Stimulated activated CD4-positive, alpha-beta T cell treated with anti-CD3 and anti-CD28 coated beads, TNF-alpha, amount 100 ng/mL, for 24 hours (primary cell): ENCODE data around the gene GRHL3.
A peak's percentile ranks its signal among the peaks of the same experiment; 100 is the strongest.

Experiments used
- DNase-seq, 3 experiments: peaks; one replicate each; pipeline ENCODE4 v3.0.0-alpha.2; 2020; ENCODE audit warnings: low read depth in 3 of 3

Gene GRHL3

GRCh38 chr1:24343412-24344089, 24.4 kb downstream of the GRHL3 start:
- no peak for DNase-seq

- no peak for DNase-seq
These were observed 25.1 kb downstream of the GRHL3 start for GRCh38 chr1:24344090-24344742.

- DNase-seq: no peak
These were observed 26.2 kb downstream of the GRHL3 start for GRCh38 chr1:24345334-24345733.

GRCh38 chr1:24347159-24347934, 28.2 kb downstream of the GRHL3 start:
- DNase-seq: no peak

GRCh38 chr1:24348196-24348595, 29.0 kb downstream of the GRHL3 start:
- no peak for DNase-seq

- peak in 2 of 3 experiments; percentile 8 to 14 for DNase-seq
These were observed 30.7 kb downstream of the GRHL3 start for GRCh38 chr1:24349891-24350290.

GRCh38 chr1:24351247-24351646, 32.1 kb downstream of the GRHL3 start:
- DNase-seq: peak in 1 of 3 experiments; percentile 22

GRCh38 chr1:24351918-24352627, 32.9 kb downstream of the GRHL3 start:
- peak; percentile 26 to 69 (median 36) for DNase-seq

GRCh38 chr1:24353292-24353891, 34.2 kb downstream of the GRHL3 start:
- no peak for DNase-seq

GRCh38 chr1:24355466-24355865, 36.3 kb downstream of the GRHL3 start:
- no peak for DNase-seq

GRCh38 chr1:24357038-24357437, 37.9 kb downstream of the GRHL3 start:
- DNase-seq: no peak

GRCh38 chr1:24360681-24361080, 41.5 kb downstream of the GRHL3 start:
- DNase-seq: no peak

GRCh38 chr1:24361811-24362210, 42.7 kb downstream of the GRHL3 start:
- DNase-seq: no peak

- DNase-seq: no peak
These were observed 43.2 kb downstream of the GRHL3 start for GRCh38 chr1:24362396-24362795.

- no peak for DNase-seq
These were observed 43.9 kb downstream of the GRHL3 start for GRCh38 chr1:24362982-24363614.

- DNase-seq: no peak
These were observed 44.8 kb downstream of the GRHL3 start for GRCh38 chr1:24363994-24364393.

GRCh38 chr1:24364605-24364974, 45.4 kb downstream of the GRHL3 start:
- no peak for DNase-seq

GRCh38 chr1:24364975-24365678, 46.0 kb downstream of the GRHL3 start:
- peak in 1 of 3 experiments; percentile 34 for DNase-seq

GRCh38 chr1:24366707-24367106, 47.5 kb downstream of the GRHL3 start:
- DNase-seq: no peak

- no peak for DNase-seq
These were observed 50.0 kb downstream of the GRHL3 start for GRCh38 chr1:24369199-24369598.

- DNase-seq: no peak
These were observed 50.6 kb downstream of the GRHL3 start for GRCh38 chr1:24369801-24370200.
